ENCODE data around the gene CDH18. TPM values are rescaled to one million over a fixed set of nuclear protein-coding genes. Genes with fewer than 3 reads are reported as not detected.

CDH18 gene
- total RNA-seq, 4 donors from 2014 or later, result not detected

GRCh38 chr5:19728571-19728970 is 259.4 kb downstream of the CDH18 start:
- TF ChIP-seq EP300 (IDR thresholded peaks at IDR 0.05) (no peak), CTCF (IDR thresholded peaks at IDR 0.05) (no peak), POLR2AphosphoS5 (IDR thresholded peaks at IDR 0.05) (no peak), POLR2A (IDR thresholded peaks at IDR 0.05) (no peak)
- no peaks in the 10 kb centered on the region for H3K4me1 ChIP-seq
- H3K27ac ChIP-seq, result no peak overlapping the region
- H3K36me3 ChIP-seq, result no peaks in the 10 kb centered on the region
- no peak for ATAC-seq
- 41 to 51% methylated on average over 3 of the region's 3 CpGs for WGBS, 2 donors (ENCODE audit: low coverage in 1 of 2)
- no peaks in the 10 kb centered on the region for H3K9me3 ChIP-seq
- H3K27me3 ChIP-seq, result no peaks in the 10 kb centered on the region
- no peak overlapping the region for H3K4me3 ChIP-seq

GRCh38 chr5:19719109-19719508 is 268.9 kb downstream of the CDH18 start:
- TF ChIP-seq CTCF (IDR thresholded peaks at IDR 0.05), result no peak
- TF ChIP-seq POLR2AphosphoS5 (IDR thresholded peaks at IDR 0.05), result no peak
- TF ChIP-seq EP300 (IDR thresholded peaks at IDR 0.05), result no peak
- no peak for TF ChIP-seq POLR2A (IDR thresholded peaks at IDR 0.05)
- Histone ChIP-seq H3K4me1 (no peaks in the 10 kb centered on the region), H3K27ac (no peak overlapping the region), H3K27me3 (no peaks in the 10 kb centered on the region), H3K4me3 (no peak overlapping the region), H3K36me3 (no peaks in the 10 kb centered on the region), H3K9me3 (no peaks in the 10 kb centered on the region)
- no peak for ATAC-seq
- WGBS, 2 donors (ENCODE audit: low coverage in 1 of 2), result 53 to 60% methylated on average over 3 of the region's 3 CpGs

- ATAC-seq, result no peak
Observed at GRCh38 chr5:19713740-19714139, 274.3 kb downstream of the CDH18 start.

GRCh38 chr5:19709403-19709802 is 278.6 kb downstream of the CDH18 start:
- no peaks in the 10 kb centered on the region for H3K9me3 ChIP-seq
- no peak overlapping the region for H3K4me3 ChIP-seq
- no peaks in the 10 kb centered on the region for H3K4me1 ChIP-seq
- WGBS, 2 donors (ENCODE audit: low coverage in 1 of 2), result 94% methylated on average over 2 of the region's 2 CpGs; no CpG with 5 or more reads in 1 of the 2 donors
- H3K36me3 ChIP-seq, result no peaks in the 10 kb centered on the region
- no peaks in the 10 kb centered on the region for H3K27me3 ChIP-seq
- ATAC-seq, result no peak
- TF ChIP-seq EP300 (IDR thresholded peaks at IDR 0.05) (no peak), POLR2A (IDR thresholded peaks at IDR 0.05) (no peak), POLR2AphosphoS5 (IDR thresholded peaks at IDR 0.05) (no peak), CTCF (IDR thresholded peaks at IDR 0.05) (no peak)
- H3K27ac ChIP-seq, result no peak overlapping the region

More at GRCh38 chr5:19713740-19714139, 274.3 kb downstream of the CDH18 start:
- no peaks in the 10 kb centered on the region for H3K27me3 ChIP-seq
- no peak for TF ChIP-seq POLR2AphosphoS5 (IDR thresholded peaks at IDR 0.05)
- TF ChIP-seq CTCF (IDR thresholded peaks at IDR 0.05), result no peak
- TF ChIP-seq POLR2A (IDR thresholded peaks at IDR 0.05), result no peak
- TF ChIP-seq EP300 (IDR thresholded peaks at IDR 0.05), result no peak
- H3K4me1 ChIP-seq, result no peaks in the 10 kb centered on the region
- no peaks in the 10 kb centered on the region for H3K36me3 ChIP-seq
- H3K27ac ChIP-seq, result no peak overlapping the region
- no peak overlapping the region for H3K4me3 ChIP-seq
- WGBS, 2 donors (ENCODE audit: low coverage in 1 of 2), result 88 to 93% methylated on average over 1 of the region's 1 CpG
- H3K9me3 ChIP-seq, result no peaks in the 10 kb centered on the region

GRCh38 chr5:19706776-19707175 is 281.2 kb downstream of the CDH18 start:
- 86 to 98% methylated on average over 4 of the region's 4 CpGs for WGBS, 2 donors (ENCODE audit: low coverage in 1 of 2)
- peaks cover 0 to 9% (median 0%) of the 10 kb centered on the region in 3 donors for H3K9me3 ChIP-seq

More at GRCh38 chr5:19706776-19707175, 281.2 kb downstream of the CDH18 start:
- H3K4me3 ChIP-seq, result no peak overlapping the region
- TF ChIP-seq POLR2AphosphoS5 (IDR thresholded peaks at IDR 0.05) (no peak), CTCF (IDR thresholded peaks at IDR 0.05) (no peak), EP300 (IDR thresholded peaks at IDR 0.05) (no peak), POLR2A (IDR thresholded peaks at IDR 0.05) (no peak)
- no peaks in the 10 kb centered on the region for H3K36me3 ChIP-seq
- H3K27me3 ChIP-seq, result no peaks in the 10 kb centered on the region
- no peak for ATAC-seq
- no peaks in the 10 kb centered on the region for H3K4me1 ChIP-seq
- no peak overlapping the region for H3K27ac ChIP-seq
